Osteoblast (primary cell): ENCODE measurements around the gene SHANK3. TPM values are rescaled to one million over a fixed set of nuclear protein-coding genes. Genes with fewer than 3 reads are reported as not detected.

Experiments
- DNase-seq: peaks from one replicate; pipeline ENCODE4 v3.0.0; 2011; ENCODE audit warnings: low spot score, mixed read lengths; ENCODE audit not compliant: insufficient read length; ENCODE audit errors: missing footprints
- H2AFZ ChIP-seq: 2 replicates; pipeline ENCODE4 v1.6.0; 2011; ENCODE audit warnings: mild to moderate bottlenecking, low read length
- H3K27ac ChIP-seq: 2 replicates; pipeline ENCODE4 v1.5.1; 2011; ENCODE audit warnings: mild to moderate bottlenecking, low read depth, low read length, moderate library complexity
- H3K27me3 ChIP-seq: 2 replicates; pipeline ENCODE4 v1.6.0; 2012; ENCODE audit warnings: mild to moderate bottlenecking, control low read depth, inconsistent platforms, low read length, moderate library complexity; ENCODE audit not compliant: insufficient read depth
- H3K36me3 ChIP-seq: 2 replicates; pipeline ENCODE4 v1.5.1; 2011; ENCODE audit warnings: mild to moderate bottlenecking, low read length, control low read depth, moderate library complexity; ENCODE audit not compliant: insufficient read depth
- H3K4me1 ChIP-seq: 2 replicates; pipeline ENCODE4 v1.5.1; 2011; ENCODE audit warnings: mild to moderate bottlenecking, low read length, control low read depth, moderate library complexity; ENCODE audit not compliant: insufficient read depth
- H3K4me2 ChIP-seq: 2 replicates; pipeline ENCODE4 v1.6.0; 2011; ENCODE audit warnings: mild to moderate bottlenecking, low read length; ENCODE audit not compliant: insufficient read depth
- H3K4me3 ChIP-seq: fragments of 200-600 bp; sonication (generic); 3 replicates; pipeline ENCODE4 v1.5.1; 2012; ENCODE audit warnings: mild to moderate bottlenecking, low read length, inconsistent platforms; ENCODE audit not compliant: insufficient read depth
- H3K79me2 ChIP-seq: 2 replicates; pipeline ENCODE4 v1.6.0; 2012; ENCODE audit warnings: mild to moderate bottlenecking, low read length, control low read depth, inconsistent platforms; ENCODE audit not compliant: insufficient read depth
- H3K9me3 ChIP-seq: 2 replicates; pipeline ENCODE4 v1.5.1; 2011; ENCODE audit warnings: low read depth, low read length, control low read depth
- H4K20me1 ChIP-seq: 2 replicates; pipeline ENCODE4 v1.6.0; 2012; ENCODE audit warnings: mild to moderate bottlenecking, low read length, control low read depth; ENCODE audit not compliant: insufficient read depth
- total RNA-seq: library from RNA; depleted of rRNA; stranded (reverse); fragments of >200 nt; gene quantifications from 2 replicates; pipeline ENCODE4 v1.2.3, GENCODE V29; 2012
- TF ChIP-seq, protein P1 (sequence below): IDR thresholded peaks from 2 replicates; pipeline ENCODE4 v1.5.1; 2011; ENCODE audit warnings: mild to moderate bottlenecking, low read depth, low read length, moderate library complexity; ENCODE audit errors: extremely low read depth

Gene SHANK3
- total RNA-seq, 1 donor: 0.36 TPM

DNA sequence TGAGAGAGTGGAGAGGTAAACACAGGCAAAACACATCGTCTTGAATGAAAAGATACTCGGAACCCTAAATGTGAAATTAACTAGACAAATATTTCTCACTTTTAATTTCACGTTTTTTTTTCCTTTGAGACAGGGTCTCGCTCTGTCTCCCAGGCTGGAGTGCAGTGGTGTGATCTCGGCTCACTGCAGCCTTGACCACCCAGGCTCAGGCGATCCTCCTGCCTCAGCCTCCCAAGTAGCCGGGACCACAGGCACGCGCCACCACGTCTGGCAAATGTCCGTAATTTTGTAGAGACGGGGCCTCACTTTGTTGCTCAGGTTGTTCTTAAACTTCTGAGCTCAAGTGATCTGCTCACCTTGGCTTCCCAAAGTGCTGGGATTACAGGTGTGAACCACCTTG, 7.4 kb upstream of the SHANK3 start:
- Histone ChIP-seq H3K4me2 (no peak overlapping the region), H3K36me3 (no peaks in the 10 kb centered on the region), H2AFZ (no peak overlapping the region), H3K9me3 (no peaks in the 10 kb centered on the region), H3K4me1 (no peaks in the 10 kb centered on the region), H4K20me1 (no peaks in the 10 kb centered on the region), H3K27me3 (peaks cover 3% of the 10 kb centered on the region), H3K4me3 (no peak overlapping the region), H3K27ac (no peak overlapping the region), H3K79me2 (no peaks in the 10 kb centered on the region)
- DNase-seq: no peak
- TF ChIP-seq, protein P1, sequence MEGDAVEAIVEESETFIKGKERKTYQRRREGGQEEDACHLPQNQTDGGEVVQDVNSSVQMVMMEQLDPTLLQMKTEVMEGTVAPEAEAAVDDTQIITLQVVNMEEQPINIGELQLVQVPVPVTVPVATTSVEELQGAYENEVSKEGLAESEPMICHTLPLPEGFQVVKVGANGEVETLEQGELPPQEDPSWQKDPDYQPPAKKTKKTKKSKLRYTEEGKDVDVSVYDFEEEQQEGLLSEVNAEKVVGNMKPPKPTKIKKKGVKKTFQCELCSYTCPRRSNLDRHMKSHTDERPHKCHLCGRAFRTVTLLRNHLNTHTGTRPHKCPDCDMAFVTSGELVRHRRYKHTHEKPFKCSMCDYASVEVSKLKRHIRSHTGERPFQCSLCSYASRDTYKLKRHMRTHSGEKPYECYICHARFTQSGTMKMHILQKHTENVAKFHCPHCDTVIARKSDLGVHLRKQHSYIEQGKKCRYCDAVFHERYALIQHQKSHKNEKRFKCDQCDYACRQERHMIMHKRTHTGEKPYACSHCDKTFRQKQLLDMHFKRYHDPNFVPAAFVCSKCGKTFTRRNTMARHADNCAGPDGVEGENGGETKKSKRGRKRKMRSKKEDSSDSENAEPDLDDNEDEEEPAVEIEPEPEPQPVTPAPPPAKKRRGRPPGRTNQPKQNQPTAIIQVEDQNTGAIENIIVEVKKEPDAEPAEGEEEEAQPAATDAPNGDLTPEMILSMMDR: no peak

DNA sequence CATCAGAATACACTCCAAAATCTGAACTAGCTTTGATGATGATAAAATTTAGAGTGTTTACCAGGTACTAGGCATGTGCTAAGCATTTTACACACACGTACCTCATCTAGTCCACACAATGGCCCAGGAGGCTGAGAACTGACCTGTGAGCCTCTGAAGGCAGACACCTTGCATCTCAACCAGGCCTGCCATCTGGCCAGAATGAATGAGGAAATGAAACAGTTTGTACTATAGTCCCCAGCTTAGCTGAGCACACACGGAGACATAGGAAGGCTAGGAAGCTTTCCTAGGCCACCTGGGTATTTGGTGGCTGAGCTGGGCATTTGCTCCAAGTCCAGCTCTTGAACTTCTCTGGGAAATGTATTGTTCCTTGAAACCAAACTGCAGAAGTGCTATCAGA, 6.9 kb upstream of the SHANK3 start:
- no peak for DNase-seq
- Histone ChIP-seq H3K36me3 (no peaks in the 10 kb centered on the region), H3K27me3 (peaks cover 7% of the 10 kb centered on the region), H2AFZ (no peak overlapping the region), H3K79me2 (no peaks in the 10 kb centered on the region), H4K20me1 (no peaks in the 10 kb centered on the region), H3K4me3 (no peak overlapping the region), H3K4me1 (no peaks in the 10 kb centered on the region), H3K9me3 (no peaks in the 10 kb centered on the region), H3K4me2 (no peak overlapping the region), H3K27ac (no peak overlapping the region)
- TF ChIP-seq, protein P1: no peak

DNA sequence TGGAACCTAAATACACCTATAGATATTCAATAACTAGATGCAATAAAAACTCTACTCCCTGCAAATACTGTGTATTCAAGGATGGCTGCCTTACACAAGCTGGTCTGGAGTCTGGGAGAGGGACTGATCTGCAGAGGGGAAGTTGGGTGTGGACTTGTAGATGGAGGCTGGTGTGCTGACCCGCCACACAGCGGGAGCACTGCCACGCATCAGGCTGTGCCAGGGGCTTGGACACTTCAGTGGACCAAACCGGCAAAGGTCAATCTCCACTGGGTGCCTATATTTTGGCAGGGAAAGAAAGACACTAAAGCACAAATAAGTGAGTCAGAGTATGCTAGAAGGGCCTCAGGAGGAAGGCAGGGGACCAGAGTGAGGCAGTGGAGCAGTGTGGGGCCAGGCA, 2.1 kb upstream of the SHANK3 start:
- Histone ChIP-seq H4K20me1 (no peaks in the 10 kb centered on the region), H3K4me3 (no peak overlapping the region), H3K4me2 (no peak overlapping the region), H3K79me2 (no peaks in the 10 kb centered on the region), H3K4me1 (no peaks in the 10 kb centered on the region), H2AFZ (no peak overlapping the region), H3K9me3 (no peaks in the 10 kb centered on the region), H3K27me3 (peaks cover 31% of the 10 kb centered on the region), H3K27ac (no peak overlapping the region), H3K36me3 (no peaks in the 10 kb centered on the region)
- no peak for DNase-seq
- TF ChIP-seq, protein P1: no peak

DNA sequence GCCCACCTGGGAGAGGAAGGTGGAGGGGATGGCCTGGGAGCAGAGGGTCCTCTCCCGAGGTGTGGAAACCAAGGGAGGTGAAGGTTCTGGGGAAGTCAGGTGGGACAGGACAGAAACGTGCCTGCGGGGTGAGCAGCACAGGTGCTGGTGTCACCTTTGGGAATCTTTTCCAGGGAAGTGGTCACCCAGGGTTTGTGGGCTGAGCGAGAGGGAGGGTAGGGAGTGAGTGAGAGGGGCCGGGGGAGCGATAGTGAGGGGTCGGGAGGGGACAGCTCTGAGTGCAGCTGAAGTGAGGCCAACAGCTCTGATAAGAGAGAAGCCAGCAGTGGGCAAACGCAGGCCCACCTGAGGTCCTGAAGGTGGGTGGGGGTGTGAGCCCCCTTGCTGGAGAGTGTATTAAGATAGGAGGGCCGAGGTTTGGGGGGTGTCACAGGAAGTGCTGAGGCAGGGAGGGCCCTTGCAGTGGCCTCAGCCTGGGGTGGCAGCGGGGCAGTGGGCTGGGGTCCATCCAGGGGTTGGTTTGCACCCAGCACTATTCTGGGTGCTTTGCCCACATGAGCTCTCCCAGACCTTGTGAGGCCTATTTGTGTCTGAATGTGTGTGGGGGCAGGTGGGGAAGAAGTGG, 1.6 kb upstream of the SHANK3 start:
- Histone ChIP-seq H3K36me3 (no peaks in the 10 kb centered on the region), H3K79me2 (no peaks in the 10 kb centered on the region), H3K27me3 (peaks cover 36% of the 10 kb centered on the region), H3K4me3 (no peak overlapping the region), H3K9me3 (no peaks in the 10 kb centered on the region), H3K4me1 (no peaks in the 10 kb centered on the region), H3K27ac (no peak overlapping the region), H4K20me1 (no peaks in the 10 kb centered on the region), H2AFZ (no peak overlapping the region), H3K4me2 (no peak overlapping the region)
- TF ChIP-seq, protein P1: no peak
- peak; percentile 78 for DNase-seq
